ENCODE data around the gene UBQLN4. TPM values are rescaled to one million over a fixed set of nuclear protein-coding genes. Genes with fewer than 3 reads are reported as not detected.
"Not testable (repeated sequence)": the region's sequence is repeated elsewhere in the genome, so short reads cannot be mapped to it uniquely, and the experiment has no call there.

Gene UBQLN4
- total RNA-seq, 1 donor from 2014 or later = 16.2 TPM

DNA sequence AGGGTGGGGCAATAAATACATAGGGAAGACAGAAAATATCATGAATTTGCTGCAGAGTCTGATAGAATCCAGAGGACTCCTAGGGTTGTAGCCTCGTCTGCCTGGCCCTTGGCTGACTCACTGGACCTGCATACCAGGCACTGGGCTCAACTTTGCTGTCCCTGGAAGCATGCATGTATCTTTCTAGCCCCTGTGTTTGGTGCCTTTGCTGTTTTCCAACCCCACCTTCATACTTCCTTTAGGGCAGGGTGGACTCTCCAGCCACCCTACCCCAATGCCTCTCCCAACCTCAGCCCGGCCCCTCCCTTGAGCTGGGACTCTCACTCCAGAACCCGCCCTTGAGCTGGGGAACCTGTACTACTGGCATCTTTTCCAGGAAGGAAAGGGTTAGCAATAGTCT lies 8.6 kb upstream of the UBQLN4 start:
- no peak for DNase-seq (ENCODE audit: low read depth, low spot score)

DNA sequence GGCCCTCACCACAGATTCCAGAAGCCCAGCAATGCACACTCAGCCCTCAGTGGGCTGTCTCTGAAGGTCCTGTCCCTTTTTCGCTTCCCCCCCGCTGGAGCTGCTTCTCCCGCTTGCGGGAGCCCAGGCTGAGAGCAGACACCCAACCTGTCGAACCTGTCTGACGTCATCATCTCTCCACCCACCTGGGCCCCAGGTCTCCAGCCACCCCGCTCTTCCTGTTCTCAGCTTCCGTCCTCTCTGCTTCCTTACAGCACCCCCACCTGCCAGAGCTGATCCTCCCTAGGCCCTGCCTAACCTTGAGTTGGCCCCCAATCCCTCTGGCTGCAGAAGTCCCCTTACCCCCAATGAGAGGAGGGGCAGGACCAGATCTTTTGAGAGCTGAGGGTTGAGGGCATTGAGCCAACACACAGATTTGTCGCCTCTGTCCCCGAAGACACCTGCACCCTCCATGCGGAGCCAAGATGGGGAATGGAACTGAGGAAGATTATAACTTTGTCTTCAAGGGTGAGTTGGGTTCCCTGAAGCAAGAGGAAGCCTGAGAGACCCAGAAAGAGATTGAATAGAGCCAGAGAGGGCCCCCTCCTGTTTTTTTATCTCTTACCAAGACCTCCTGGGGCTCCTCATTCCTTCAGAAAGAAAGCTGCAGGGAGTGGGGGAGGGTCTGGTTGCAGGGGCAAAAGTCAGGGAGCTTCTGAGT lies 7.5 kb upstream of the UBQLN4 start, which contains the start of gene RAB25:
RAB25 (plus strand) TSS at position 224 of the 700 bp plus-strand sequence; CDS start at position 465, 241 bp downstream.
- no peak for DNase-seq (ENCODE audit: low read depth, low spot score)

DNA sequence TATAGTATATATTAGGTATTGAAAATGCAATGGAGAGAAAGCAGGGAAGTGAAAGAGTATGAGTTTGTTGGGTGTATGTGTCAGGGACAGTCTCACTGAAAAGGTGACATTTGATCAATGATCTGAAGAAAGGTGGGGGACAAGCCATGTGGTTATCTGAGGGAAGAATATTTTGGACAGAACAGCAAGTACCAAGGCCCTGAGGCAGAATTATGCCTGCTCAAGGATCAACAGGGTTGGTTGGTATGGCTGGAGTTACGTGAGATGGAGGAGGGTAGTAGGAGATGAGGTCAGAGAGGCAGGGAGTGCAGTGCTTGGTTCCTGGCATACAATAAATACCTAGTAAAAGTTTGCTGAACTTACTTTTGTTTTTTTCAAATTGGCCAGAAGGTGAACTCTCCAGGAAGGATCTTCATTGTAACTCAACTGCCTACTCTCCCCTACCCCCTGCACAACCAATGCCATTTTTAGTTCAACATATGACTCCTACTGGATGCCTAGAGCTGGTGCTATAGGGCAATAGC lies 2.8 kb upstream of the UBQLN4 start:
- DNase-seq (ENCODE audit: low read depth, low spot score) = no peak

DNA sequence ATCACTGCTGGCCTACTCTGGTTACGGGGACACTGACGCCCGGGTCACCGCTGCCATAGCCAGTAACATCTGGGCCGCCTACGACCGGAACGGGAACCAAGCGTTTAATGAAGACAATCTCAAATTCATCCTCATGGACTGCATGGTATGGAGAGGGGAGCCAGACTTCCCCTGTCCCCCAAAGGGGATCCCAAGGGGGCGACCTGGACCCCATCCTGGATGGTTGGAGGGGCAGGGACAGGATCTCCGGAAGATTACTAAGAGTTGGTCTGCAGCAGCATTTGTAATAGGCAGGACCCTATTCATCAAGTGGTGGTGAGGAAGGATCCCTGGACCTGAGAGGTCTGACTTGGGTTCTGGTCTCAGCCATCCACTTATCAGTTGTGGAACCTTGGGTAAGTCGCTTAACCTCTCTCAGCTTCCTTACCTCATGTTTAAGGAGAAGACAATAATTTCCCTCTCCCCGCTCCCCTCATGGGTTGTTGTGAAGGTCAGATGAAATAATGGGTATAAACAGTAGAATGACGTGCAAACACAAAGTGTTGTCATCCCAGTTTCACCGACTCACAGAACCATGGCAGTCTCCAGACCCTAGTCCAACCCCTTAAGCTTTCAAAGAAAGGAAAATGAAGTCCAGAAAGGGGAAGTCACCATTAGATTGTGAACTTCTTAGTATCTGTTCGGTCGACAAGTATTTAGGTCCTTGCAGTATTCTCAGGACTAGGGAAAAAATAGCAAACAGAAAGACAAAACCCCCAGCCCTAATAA lies 1.9 kb upstream of the UBQLN4 start:
- DNase-seq (ENCODE audit: low read depth, low spot score) = no peak

DNA sequence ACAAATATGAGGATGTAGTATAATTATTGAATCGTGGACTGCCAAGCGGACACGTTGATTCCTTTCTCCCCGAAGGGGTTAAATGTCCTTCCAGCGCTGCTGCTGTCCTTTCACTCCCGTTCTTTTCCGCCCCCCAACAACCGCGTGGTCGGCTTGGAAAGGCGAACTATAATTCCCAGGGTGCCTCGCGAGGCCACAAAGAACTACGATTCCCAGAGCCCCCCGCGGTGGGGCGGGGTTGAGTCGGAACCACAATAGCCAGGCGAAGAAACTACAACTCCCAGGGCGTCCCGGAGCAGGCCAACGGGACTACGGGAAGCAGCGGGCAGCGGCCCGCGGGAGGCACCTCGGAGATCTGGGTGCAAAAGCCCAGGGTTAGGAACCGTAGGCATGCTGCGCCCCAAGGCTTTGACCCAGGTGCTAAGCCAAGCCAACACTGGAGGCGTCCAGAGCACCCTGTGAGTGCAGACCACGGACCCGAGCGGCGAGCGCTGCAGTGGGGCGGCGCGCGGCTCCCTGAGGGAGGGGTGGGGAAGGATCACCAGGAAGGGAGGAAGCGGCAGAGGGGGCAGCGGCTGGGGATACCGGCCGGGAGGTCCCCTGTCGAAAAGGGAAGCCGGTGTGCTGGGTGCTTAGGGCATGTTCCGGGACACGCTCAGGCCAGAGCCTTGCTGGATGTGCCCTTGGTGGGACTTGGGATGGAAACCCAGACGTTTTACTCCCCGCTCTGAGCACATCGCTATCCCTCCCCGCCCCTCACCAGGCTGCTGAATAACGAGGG lies 1.1 kb upstream of the UBQLN4 start, which contains the start of gene LAMTOR2:
LAMTOR2 (plus strand) TSS at position 283 of the 781 bp plus-strand sequence; CDS start at position 391, 108 bp downstream.
- DNase-seq (ENCODE audit: low read depth, low spot score) = peak; percentile 83

DNA sequence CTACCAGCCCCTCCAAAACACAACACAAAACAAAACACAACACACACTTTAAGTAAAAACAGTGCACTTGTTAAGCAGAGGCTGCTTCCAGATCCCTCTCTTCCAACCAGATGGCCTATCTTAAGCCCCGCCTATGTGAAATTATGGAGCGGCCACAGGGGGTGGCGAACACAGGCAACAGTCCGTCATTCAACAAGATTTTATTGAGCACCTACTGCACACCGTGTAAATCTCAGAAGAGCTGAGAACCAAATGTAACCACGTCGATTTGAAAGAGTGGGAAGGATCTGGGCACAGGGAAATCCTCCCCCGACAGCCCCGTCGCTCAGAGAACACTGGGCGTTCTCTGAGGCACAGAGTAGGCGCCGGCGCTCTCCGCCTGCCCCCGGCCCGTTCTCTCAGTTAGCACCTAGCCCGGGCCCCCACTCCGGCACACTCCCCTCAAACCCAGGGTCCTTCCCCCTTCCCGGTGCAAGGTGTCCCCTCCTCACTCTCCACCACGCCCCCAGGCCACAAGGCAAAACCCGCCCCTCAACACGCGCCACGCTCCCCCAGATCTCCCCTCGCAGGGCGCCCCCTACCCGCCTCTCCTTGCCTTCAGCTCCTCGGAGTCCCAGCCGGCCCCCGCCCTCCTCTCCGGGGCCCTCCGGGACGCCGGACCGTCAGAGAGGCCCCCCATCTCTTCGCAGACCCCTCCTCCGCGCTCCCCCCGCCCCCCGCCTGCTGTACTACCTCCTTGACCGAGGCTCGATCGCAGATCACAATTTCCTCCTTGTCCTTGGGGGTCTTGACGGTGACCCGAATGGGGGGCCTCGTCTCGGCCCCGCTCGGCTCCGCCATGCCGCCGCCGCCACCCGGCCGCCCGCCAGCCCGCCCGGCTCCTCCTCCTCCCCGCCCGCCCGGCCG lies 483 bp downstream of the UBQLN4 start:
- DNase-seq (ENCODE audit: low read depth, low spot score) = peak; percentile 41

DNA sequence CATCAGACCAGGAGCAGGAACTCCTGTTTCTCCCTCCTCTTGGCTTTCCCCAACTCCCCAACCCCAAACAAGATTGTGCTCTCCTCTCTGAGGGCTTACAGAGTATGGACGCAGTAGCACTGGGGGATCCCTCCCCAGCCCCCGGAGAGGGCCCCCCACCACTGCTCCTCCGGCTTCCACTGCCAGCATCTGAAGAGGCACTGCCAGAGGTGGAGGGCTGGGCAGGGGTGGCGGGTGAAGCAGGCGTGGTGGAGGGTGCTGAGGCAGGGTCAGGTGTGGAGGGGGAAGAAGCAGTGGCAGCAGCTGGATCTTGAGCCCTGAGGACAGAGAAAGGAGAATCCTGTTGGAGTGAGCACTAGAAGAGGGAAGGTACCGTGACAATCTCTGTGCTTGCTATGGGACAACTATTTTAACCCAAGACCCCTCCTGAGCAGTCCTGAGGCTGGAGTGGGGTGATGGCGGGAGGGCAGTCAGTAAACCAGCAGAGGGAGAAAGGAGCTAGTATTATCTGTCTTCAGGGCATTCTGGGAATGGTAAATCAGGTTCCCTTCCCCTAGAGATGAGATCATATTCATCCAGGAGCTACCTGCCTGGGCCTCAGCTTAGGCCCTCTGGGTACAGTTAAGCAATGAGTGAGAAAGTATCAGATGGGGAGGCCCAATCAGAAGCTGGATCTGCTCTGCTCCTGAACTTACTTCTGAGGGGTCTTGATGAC lies 2.4 kb downstream of the UBQLN4 start:
- no peak for DNase-seq (ENCODE audit: low read depth, low spot score)

DNA sequence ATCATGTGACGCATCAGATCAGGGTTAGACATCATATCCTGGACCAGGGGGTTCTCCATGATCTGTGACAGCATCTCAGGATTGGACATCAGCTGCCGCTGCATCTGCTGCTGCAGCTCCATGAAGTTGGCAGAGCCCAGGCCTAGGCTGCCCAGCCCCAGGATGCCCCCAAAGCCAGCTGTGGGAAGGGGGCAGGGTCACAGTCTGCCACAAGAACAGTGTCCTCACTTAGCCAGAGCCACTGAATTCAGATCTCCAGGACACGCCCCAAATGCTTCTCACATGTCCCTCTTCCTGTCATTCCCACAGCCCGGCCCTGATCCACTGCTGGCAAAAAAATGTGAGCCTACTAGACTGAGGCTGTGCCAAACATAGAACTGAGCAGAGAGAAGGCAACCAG lies 3.2 kb downstream of the UBQLN4 start:
- DNase-seq (ENCODE audit: low read depth, low spot score) = no peak

DNA sequence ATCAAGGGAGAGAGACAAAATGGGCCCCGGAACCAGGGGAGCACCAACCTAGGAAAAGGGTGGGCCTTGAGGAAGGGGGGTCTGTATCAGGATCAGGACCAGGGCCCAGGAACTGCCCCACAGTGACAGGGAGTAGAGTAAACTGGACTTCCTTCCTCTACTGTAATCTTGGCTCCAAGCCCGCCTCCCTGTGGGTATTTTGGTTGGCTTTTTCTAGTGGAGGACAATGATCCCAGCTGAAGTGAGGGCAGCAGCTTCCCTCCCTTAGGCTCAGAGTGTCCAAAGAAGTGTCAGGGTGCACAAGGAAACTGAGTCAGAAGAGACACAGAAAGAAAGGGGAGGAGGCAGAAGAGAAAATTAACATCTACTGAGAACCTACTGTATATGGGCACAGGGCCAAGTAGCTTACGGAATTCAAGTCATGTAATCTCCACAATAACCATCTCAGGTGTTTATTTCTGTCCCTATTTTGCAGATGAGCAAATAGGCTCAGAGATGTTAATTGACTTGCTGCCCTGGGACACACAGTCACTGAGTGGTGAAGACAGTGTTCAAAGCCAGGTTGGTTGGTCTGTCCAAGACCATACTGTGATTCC lies 4.8 kb downstream of the UBQLN4 start:
- no peak for DNase-seq (ENCODE audit: low read depth, low spot score)

DNA sequence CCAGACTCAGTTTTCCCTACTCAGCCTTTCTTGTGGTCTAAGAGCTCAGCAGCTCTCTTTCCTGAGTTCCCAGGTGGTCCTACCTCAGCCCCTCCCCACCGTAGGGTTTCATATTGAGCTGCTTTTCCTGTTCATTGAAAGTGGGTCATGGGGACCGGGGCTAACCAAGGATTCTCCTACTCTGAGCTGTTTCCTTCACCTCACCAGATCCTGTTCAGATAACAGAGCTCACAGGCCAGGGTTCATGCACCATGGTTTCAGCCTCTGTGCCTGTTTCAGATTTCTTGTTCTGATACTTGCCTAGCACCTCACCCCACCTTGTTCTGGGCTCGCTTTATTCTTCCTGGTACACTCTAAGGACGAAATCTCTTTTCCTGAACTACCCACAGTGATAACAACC lies 8.5 kb downstream of the UBQLN4 start:
- no peak for DNase-seq (ENCODE audit: low read depth, low spot score)

DNA sequence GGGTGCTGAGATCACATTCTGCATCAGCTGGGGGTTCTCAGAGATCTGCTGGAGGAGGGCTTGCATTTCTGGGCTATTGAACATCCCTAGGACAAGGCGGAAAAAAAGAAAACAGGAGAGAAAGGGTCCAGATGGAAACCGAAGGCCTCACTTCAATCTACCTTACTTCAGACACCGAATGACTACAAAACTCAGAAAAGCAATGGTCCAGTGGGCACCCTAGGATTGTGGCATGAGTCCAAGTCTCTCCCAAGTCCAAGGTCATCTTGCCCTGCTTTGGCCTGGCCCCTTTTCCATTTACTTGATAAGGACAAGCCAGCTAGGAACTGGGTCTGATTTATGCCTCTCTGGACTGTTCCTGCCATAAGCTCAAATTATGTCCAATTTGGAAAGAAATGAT lies 10.8 kb downstream of the UBQLN4 start:
- DNase-seq (ENCODE audit: low read depth, low spot score) = no peak

DNA sequence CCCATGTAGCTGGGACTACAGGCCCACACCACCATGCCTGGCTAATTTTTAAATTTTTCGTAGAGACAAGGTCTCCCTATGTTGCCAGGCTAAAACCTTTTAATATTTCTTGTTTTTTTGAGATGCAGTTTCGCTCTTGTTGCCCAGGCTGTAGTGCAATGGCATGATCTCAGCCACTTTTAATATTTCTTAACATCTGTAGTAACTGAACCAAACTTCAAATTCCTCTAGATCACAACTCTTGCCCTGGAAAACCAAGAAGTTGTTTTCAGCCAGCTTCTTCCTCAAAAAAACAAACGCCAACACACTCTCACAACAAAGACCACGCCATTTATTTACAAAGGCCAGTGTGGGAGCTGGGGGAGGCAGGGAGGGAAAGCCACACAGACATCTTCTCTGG lies 18.6 kb downstream of the UBQLN4 start:
- DNase-seq (ENCODE audit: low read depth, low spot score) = not testable (repeated sequence)

DNA sequence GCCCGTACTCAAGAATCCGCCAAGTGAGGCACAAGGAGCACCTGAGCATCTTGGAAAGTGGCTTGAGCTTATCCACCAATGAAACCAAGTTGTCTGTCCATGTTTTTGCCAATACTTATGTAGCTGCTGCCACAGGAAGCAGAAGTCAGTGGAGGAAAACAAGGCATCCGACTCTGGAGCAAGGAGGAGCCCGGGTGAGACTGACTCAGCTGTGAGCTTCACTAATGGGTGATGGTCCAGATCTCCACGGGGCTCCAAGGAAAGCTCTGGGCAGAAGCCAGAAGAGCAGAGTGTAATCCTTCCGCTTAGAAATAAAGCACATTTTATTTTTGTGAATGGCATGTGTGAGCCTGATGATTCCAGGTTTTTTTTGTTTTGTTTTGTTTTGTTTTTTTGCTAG lies 20.6 kb downstream of the UBQLN4 start:
- DNase-seq (ENCODE audit: low read depth, low spot score) = no peak

DNA sequence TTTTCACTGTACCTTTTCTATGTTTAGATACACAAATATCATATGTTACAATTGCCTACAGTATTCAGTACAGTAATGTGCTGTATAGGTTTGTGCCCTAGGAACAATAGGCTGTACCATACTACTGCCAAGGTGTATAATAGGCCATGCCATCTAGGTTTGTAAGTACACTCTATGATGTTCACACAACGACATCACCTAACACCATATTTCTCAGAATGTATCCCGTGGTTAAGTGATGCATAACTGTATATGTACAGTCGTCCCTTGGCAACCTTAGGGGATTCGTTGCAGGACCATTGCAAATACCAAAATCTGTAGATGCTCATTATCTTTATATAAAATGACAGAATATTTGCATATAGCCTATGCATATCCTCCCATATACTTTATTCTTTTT lies 27.0 kb downstream of the UBQLN4 start:
- no peak for DNase-seq (ENCODE audit: low read depth, low spot score)

DNA sequence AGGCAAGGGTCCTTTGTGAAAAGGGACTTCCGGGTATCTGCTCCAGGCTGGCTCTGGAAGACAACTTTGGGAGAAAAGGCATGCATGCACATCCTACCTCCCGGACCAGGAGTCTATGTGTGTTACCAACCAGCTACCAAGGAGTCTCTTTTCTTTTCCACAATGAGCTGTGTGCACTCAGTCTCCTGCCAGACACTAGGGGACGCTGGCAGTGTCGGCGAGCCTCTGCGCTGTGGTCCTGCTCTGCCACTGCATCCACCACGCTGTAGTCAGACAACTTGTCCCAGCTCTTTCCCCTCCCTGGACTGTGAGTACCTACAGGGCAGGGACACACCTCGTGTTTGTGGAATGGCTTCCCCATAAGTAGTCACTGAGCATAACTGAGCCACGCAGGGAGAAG lies 27.7 kb downstream of the UBQLN4 start:
- DNase-seq (ENCODE audit: low read depth, low spot score) = peak; percentile 26

DNA sequence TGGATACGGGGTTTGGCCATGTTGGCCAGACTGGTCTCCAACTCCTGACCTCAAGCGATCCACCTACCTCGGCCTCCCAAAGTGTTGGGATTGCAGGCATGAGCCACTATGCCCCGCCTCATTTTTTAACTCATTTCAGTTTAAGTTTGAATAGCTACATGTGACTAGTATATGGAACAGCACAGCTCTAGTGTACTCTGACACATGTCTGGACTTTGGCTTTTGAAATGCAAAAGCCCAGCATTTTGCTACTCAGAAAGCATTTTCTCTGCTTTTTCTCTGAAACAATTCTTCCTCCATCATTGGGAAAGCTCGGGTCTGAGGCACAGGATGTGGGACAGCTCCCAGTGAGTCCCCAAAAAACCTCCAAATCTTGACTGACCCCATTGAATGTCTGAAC lies 28.8 kb downstream of the UBQLN4 start:
- no peak for DNase-seq (ENCODE audit: low read depth, low spot score)

DNA sequence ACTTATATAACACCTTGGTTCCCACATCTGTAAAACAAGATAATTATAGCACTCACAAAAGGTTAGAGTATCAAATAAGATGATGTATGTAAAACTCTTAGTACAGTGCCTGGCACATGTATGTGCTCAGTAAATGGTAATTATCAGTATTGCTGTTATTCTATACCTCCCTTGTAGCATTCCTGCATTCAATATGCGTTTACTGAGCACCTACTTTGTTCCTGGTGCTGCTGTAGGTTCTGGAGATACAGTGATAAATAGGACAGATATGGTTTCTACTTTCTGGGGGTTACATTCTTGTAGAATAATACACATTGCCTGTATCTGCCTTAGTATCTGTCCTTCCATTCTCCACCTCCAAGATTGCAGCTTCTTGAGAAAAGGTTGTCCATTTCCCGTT lies 31.6 kb downstream of the UBQLN4 start:
- DNase-seq (ENCODE audit: low read depth, low spot score) = no peak

DNA sequence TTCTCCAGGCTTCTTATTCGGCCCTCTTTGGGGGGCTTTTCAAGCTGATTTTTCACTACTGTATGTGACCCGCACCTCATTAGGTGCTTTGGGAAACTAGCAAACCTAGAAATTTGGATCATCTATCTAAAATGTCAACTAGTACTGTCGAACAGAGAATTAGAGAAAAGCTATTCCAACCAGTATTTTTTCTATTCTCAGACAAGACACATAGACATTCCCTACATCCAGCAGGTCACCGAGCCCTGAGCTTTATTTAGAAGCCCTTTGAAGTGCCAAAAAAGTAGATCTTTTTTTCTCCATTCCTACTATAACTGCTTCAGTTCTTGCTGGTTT lies 32.5 kb downstream of the UBQLN4 start:
- no peak for DNase-seq (ENCODE audit: low read depth, low spot score)

DNA sequence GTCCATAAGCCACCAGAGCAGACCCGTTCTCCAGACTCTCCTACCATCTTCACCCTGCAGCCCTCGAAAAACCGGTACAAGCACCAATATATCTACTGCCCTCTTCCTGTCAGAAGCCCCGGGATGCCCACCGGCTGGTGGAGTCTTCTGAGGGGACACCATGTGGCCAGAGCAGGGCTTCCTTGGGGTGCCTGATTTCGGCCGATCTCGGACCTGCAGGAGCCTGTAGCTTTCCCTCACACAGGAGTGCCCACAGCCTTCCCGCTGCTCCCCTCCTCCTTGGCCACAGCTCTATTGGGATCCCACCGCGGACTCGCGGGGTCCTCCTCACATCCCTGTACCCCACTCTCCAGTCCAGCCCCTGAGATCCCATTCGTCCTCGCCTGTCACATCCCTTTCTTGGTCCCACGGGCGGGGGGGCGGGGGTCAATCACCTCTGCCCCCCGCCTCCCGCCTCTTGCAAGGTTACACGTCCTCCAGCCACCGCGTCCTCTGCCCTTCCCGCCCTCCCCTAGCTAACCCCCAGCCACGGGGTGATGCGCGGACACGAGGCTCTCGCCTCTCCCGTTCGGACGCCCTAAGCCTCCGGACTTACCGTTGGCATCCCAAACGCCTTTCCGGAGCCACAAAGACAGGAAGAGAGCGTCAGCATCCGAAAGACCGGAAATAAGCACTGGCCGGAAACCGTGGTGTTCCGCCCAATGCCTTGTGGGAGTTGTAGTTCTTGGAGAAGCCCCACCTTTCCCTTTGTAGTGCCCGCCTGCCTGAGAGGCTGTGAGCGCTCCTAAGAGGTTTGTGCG lies 33.1 kb downstream of the UBQLN4 start, which contains the start of gene SSR2:
SSR2 (minus strand) TSS at position 659 of the 800 bp plus-strand sequence. CDS start 784 bp downstream, outside the sequence.
- peak; percentile 88 for DNase-seq (ENCODE audit: low read depth, low spot score)
